Dermis blood vessel endothelial cell (primary cell): ENCODE data around the gene ZCCHC9. TPM values are rescaled to one million over a fixed set of nuclear protein-coding genes. Genes with fewer than 3 reads are reported as not detected.

ENCODE experiments used
- DNase-seq: peaks from one replicate; pipeline ENCODE4 v3.0.0; 2010
- total RNA-seq: library from RNA; depleted of rRNA; stranded (reverse); fragments of >200 nt; gene quantifications from 2 replicates; pipeline ENCODE4 v1.2.3, GENCODE V29; 2014

Gene ZCCHC9
- total RNA-seq, 1 donor from 2014 or later = 26.4 TPM

DNA sequence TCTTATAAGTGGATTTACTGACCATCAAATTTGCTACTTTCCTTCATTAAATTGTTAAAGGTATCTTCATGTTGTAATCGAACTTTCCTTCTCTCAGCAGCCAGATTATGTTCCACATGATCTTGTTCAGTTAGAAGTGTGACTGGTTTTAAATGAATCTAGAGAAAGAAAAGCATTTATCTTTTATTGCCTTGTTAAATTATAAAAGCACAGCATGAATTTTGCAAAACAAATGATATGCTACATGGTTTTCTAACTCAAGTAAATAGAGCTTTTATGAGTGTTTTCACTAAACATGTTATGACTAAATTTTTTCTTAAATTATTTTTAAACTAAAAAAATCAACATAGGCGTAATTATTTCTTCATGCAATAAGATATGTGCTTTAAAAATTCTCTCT is 58.5 kb downstream of the ZCCHC9 start:
- no peak for DNase-seq

- no peak for DNase-seq
Observed at GRCh38 chr5:81360640-81361039, 59.3 kb downstream of the ZCCHC9 start.

- no peak for DNase-seq
Observed at GRCh38 chr5:81361600-81361999, 60.2 kb downstream of the ZCCHC9 start.

Other genes starting within 250 kb of the ZCCHC9 start
- gene CKMT2, start 68.3 kb upstream of the ZCCHC9 start, total RNA-seq = 0.51 and 0.56 TPM in 2 replicates
- 0.37 TPM in 1 of 2 replicates, not detected in the other for gene ACOT12, start 92.5 kb downstream of the ZCCHC9 start, total RNA-seq